Stimulated activated CD8-positive, alpha-beta memory T cell treated with anti-CD3 and anti-CD28 coated beads, Interleukin-4, amount 100 ng/mL, for 4 hours (primary cell): ENCODE data around the gene ENTPD7.
A peak's percentile ranks its signal among the peaks of the same experiment; 100 is the strongest.
"Not testable (repeated sequence)": the region's sequence is repeated elsewhere in the genome, so short reads cannot be mapped to it uniquely, and the experiment has no call there.

Source experiments
- DNase-seq, 2 donors: peaks; one replicate each; pipeline ENCODE4 v3.0.0-alpha.2; 2020; ENCODE audit warnings: low read depth in 2 of 2, low spot score in 1 of 2

Gene ENTPD7

GRCh38 chr10:99682752-99683151, 23.4 kb downstream of the ENTPD7 start:
- no peak for DNase-seq

- no peak for DNase-seq
Measured at GRCh38 chr10:99685597-99685967, 26.3 kb downstream of the ENTPD7 start.

GRCh38 chr10:99689461-99689860, 30.2 kb downstream of the ENTPD7 start:
- no peak for DNase-seq

- no peak for DNase-seq
Measured at GRCh38 chr10:99693933-99694583, 34.7 kb downstream of the ENTPD7 start.

GRCh38 chr10:99695761-99696160, 36.5 kb downstream of the ENTPD7 start:
- DNase-seq: no peak

GRCh38 chr10:99698504-99699080, 39.3 kb downstream of the ENTPD7 start:
- DNase-seq: no peak

GRCh38 chr10:99700649-99701048, 41.3 kb downstream of the ENTPD7 start:
- no peak for DNase-seq

- DNase-seq: no peak
Measured at GRCh38 chr10:99708428-99709012, 49.2 kb downstream of the ENTPD7 start.

GRCh38 chr10:99709480-99710229, 50.3 kb downstream of the ENTPD7 start:
- DNase-seq: no peak

- DNase-seq: no peak
Measured at GRCh38 chr10:99711129-99711719, 51.9 kb downstream of the ENTPD7 start.

GRCh38 chr10:99714446-99714845, 55.1 kb downstream of the ENTPD7 start:
- no peak for DNase-seq

GRCh38 chr10:99720387-99720786, 61.1 kb downstream of the ENTPD7 start:
- DNase-seq: no peak

- DNase-seq: no peak
Measured at GRCh38 chr10:99730026-99730425, 70.7 kb downstream of the ENTPD7 start.

- no peak for DNase-seq
Measured at GRCh38 chr10:99731306-99732032, 72.2 kb downstream of the ENTPD7 start.

- DNase-seq: peak; percentile 83 to 90
Measured at GRCh38 chr10:99732033-99732842, 72.9 kb downstream of the ENTPD7 start, which contains the start of the genes COX15 and CUTC. TSS of gene COX15 (minus strand) at chr10:99732127. CDS start at chr10:99732049, 78 bp downstream. TSS of gene CUTC (plus strand) at chr10:99732234. CDS start at chr10:99732349, 115 bp downstream.

GRCh38 chr10:99733366-99733765, 74.1 kb downstream of the ENTPD7 start:
- DNase-seq: no peak

GRCh38 chr10:99734111-99734510, 74.8 kb downstream of the ENTPD7 start:
- DNase-seq: not testable (repeated sequence)

- DNase-seq: no peak
Measured at GRCh38 chr10:99740260-99740659, 81.0 kb downstream of the ENTPD7 start.

GRCh38 chr10:99740933-99741559, 81.7 kb downstream of the ENTPD7 start:
- DNase-seq: no peak
